Measurements from ENCODE around the gene SLC38A3.

SLC38A3 gene

GRCh38 chr3:50169858-50170257, 35.2 kb upstream of the SLC38A3 start:
- Histone ChIP-seq H3K9me3 (ENCODE audit: insufficient read depth, low read depth, low read length) (no peaks in the 10 kb centered on the region), H3K9ac (ENCODE audit: low read depth, low read length) (no peak overlapping the region), H3K36me3 (ENCODE audit: insufficient read depth, low read depth, low read length) (peaks cover 14% of the 10 kb centered on the region; the same call in 1 of the 2 replicates), H3K4me3 (ENCODE audit: low read length) (no peak overlapping the region), H3K4me1 (ENCODE audit: insufficient read depth, low read length) (peaks cover 22% of the 10 kb centered on the region), H3K27ac (ENCODE audit: low read length) (no peak overlapping the region), H3K27me3 (ENCODE audit: insufficient read depth, low read length) (no peaks in the 10 kb centered on the region)

- no peak overlapping the region for H3K4me3 ChIP-seq (ENCODE audit: low read length)
- no peaks in the 10 kb centered on the region for H3K9me3 ChIP-seq (ENCODE audit: insufficient read depth, low read depth, low read length)
- peaks cover 20% of the 10 kb centered on the region; the same call in 1 of the 2 replicates for H3K36me3 ChIP-seq (ENCODE audit: insufficient read depth, low read depth, low read length)
- H3K27ac ChIP-seq (ENCODE audit: low read length): no peak overlapping the region
- H3K4me1 ChIP-seq (ENCODE audit: insufficient read depth, low read length): peaks cover 13% of the 10 kb centered on the region
- H3K27me3 ChIP-seq (ENCODE audit: insufficient read depth, low read length): no peaks in the 10 kb centered on the region
- H3K9ac ChIP-seq (ENCODE audit: low read depth, low read length): no peak overlapping the region
Measured at GRCh38 chr3:50170689-50171088, 34.4 kb upstream of the SLC38A3 start.

GRCh38 chr3:50171540-50172301, 33.4 kb upstream of the SLC38A3 start:
- Histone ChIP-seq H3K36me3 (ENCODE audit: insufficient read depth, low read depth, low read length) (peaks cover 31% of the 10 kb centered on the region), H3K27me3 (ENCODE audit: insufficient read depth, low read length) (no peaks in the 10 kb centered on the region), H3K4me3 (ENCODE audit: low read length) (no peak overlapping the region), H3K9me3 (ENCODE audit: insufficient read depth, low read depth, low read length) (no peaks in the 10 kb centered on the region), H3K27ac (ENCODE audit: low read length) (no peak overlapping the region), H3K4me1 (ENCODE audit: insufficient read depth, low read length) (peaks cover 5% of the 10 kb centered on the region), H3K9ac (ENCODE audit: low read depth, low read length) (no peak overlapping the region)

DNA sequence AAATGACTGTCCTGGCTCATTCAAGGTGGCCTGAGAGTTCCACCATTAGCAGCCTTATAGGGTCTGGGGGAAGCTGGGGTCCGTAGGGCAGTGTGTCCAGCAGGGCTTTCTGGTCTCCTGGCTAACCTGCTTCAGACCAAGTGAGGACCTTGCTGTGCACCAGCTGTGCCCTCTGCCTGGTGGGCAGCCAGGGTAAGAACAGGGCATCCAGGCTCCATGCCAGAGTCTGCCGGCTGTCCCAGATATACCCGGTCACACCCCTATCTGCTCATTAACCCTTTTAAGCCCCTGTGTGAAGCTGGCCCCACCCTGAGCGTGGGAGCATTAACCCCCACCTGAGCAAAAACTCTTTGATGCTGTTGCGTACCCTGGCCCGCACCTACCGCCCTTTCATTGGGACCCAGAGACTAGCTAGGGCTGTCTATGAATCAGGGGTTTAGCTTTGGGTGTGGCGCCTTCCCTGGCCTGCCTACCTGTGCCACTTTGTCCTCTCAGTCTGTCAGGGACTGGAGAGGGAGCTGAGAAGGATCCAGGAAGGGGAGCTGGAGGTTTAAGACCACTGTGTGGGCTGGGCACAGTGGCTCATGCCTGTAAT, 32.3 kb upstream of the SLC38A3 start:
- Histone ChIP-seq H3K27me3 (ENCODE audit: insufficient read depth, low read length) (no peaks in the 10 kb centered on the region), H3K27ac (ENCODE audit: low read length) (no peak overlapping the region)

GRCh38 chr3:50173685-50174516, 31.2 kb upstream of the SLC38A3 start:
- Histone ChIP-seq H3K36me3 (ENCODE audit: insufficient read depth, low read depth, low read length) (peaks cover 38% of the 10 kb centered on the region), H3K4me3 (ENCODE audit: low read length) (no peak overlapping the region), H3K27ac (ENCODE audit: low read length) (no peak overlapping the region)

More for the DNA sequence above, 32.3 kb upstream of the SLC38A3 start:
- peaks cover 38% of the 10 kb centered on the region for H3K36me3 ChIP-seq (ENCODE audit: insufficient read depth, low read depth, low read length)
- H3K4me3 ChIP-seq (ENCODE audit: low read length): no peak overlapping the region
- H3K9ac ChIP-seq (ENCODE audit: low read depth, low read length): no peak overlapping the region
- H3K9me3 ChIP-seq (ENCODE audit: insufficient read depth, low read depth, low read length): no peaks in the 10 kb centered on the region
- no peaks in the 10 kb centered on the region for H3K4me1 ChIP-seq (ENCODE audit: insufficient read depth, low read length)

DNA sequence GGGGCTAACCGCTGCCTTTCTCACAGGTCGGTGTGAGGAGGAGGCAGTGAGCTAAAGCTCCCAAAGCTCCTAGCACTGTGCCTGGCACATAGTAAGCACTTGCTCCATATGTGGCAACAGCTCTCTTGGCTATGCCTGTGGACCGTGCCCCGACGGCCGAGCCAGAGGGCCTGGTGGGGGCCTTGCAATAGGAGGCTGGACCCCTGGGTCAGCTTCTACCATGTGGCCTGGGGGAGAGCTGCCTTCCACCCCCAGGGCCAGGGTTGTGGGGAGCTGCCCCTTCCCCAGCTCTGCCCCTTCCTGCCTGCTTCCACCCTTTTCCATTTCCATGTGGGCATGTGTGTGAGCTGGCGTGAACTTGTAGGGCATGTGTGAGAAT, 30.6 kb upstream of the SLC38A3 start:
- H3K4me1 ChIP-seq (ENCODE audit: insufficient read depth, low read length): no peaks in the 10 kb centered on the region
- H3K4me3 ChIP-seq (ENCODE audit: low read length): no peak overlapping the region
- no peaks in the 10 kb centered on the region for H3K9me3 ChIP-seq (ENCODE audit: insufficient read depth, low read depth, low read length)
- H3K27ac ChIP-seq (ENCODE audit: low read length): no peak overlapping the region
- no peak overlapping the region for H3K9ac ChIP-seq (ENCODE audit: low read depth, low read length)
- no peaks in the 10 kb centered on the region for H3K27me3 ChIP-seq (ENCODE audit: insufficient read depth, low read length)
- H3K36me3 ChIP-seq (ENCODE audit: insufficient read depth, low read depth, low read length): peaks cover 38% of the 10 kb centered on the region

More at GRCh38 chr3:50173685-50174516, 31.2 kb upstream of the SLC38A3 start:
- Histone ChIP-seq H3K4me1 (ENCODE audit: insufficient read depth, low read length) (no peaks in the 10 kb centered on the region), H3K9me3 (ENCODE audit: insufficient read depth, low read depth, low read length) (no peaks in the 10 kb centered on the region), H3K9ac (ENCODE audit: low read depth, low read length) (no peak overlapping the region), H3K27me3 (ENCODE audit: insufficient read depth, low read length) (no peaks in the 10 kb centered on the region)

GRCh38 chr3:50174947-50175524, 30.0 kb upstream of the SLC38A3 start:
- no peak overlapping the region for H3K27ac ChIP-seq (ENCODE audit: low read length)

GRCh38 chr3:50177346-50177745, 27.7 kb upstream of the SLC38A3 start:
- no peaks in the 10 kb centered on the region for H3K4me1 ChIP-seq (ENCODE audit: insufficient read depth, low read length)
- no peak overlapping the region for H3K9ac ChIP-seq (ENCODE audit: low read depth, low read length)
- peaks cover 38% of the 10 kb centered on the region for H3K36me3 ChIP-seq (ENCODE audit: insufficient read depth, low read depth, low read length)
- H3K9me3 ChIP-seq (ENCODE audit: insufficient read depth, low read depth, low read length): no peaks in the 10 kb centered on the region
- no peaks in the 10 kb centered on the region for H3K27me3 ChIP-seq (ENCODE audit: insufficient read depth, low read length)
- H3K4me3 ChIP-seq (ENCODE audit: low read length): no peak overlapping the region
- no peak overlapping the region for H3K27ac ChIP-seq (ENCODE audit: low read length)

More at GRCh38 chr3:50174947-50175524, 30.0 kb upstream of the SLC38A3 start:
- no peaks in the 10 kb centered on the region for H3K27me3 ChIP-seq (ENCODE audit: insufficient read depth, low read length)
- no peak overlapping the region for H3K9ac ChIP-seq (ENCODE audit: low read depth, low read length)
- no peaks in the 10 kb centered on the region for H3K9me3 ChIP-seq (ENCODE audit: insufficient read depth, low read depth, low read length)
- peaks cover 38% of the 10 kb centered on the region for H3K36me3 ChIP-seq (ENCODE audit: insufficient read depth, low read depth, low read length)
- H3K4me1 ChIP-seq (ENCODE audit: insufficient read depth, low read length): no peaks in the 10 kb centered on the region
- H3K4me3 ChIP-seq (ENCODE audit: low read length): no peak overlapping the region

DNA sequence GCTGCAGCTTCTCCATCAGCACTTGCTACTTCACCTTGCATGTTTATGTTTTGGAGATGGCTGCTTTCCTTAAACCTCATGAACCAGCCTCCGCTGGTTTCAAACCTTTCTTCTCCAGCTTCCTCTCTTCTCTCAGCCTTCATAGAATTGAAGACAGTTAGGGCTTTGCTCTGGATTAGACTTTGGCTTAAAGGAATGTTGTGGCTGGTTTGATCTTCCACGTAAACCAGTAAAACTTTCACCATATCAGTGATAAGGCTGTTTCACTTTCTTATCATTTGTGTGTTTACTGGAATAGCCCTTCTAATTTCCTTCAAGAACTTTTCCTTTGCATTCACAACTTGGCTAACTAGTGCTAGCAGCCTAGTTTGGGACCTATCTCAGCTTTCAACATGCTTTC, 25.4 kb upstream of the SLC38A3 start:
- H3K4me3 ChIP-seq (ENCODE audit: low read length): no peak overlapping the region
- H3K9me3 ChIP-seq (ENCODE audit: insufficient read depth, low read depth, low read length): no peaks in the 10 kb centered on the region
- H3K27ac ChIP-seq (ENCODE audit: low read length): no peak overlapping the region
- H3K4me1 ChIP-seq (ENCODE audit: insufficient read depth, low read length): no peaks in the 10 kb centered on the region
- H3K9ac ChIP-seq (ENCODE audit: low read depth, low read length): no peak overlapping the region
- no peaks in the 10 kb centered on the region for H3K27me3 ChIP-seq (ENCODE audit: insufficient read depth, low read length)
- peaks cover 35% of the 10 kb centered on the region for H3K36me3 ChIP-seq (ENCODE audit: insufficient read depth, low read depth, low read length)

DNA sequence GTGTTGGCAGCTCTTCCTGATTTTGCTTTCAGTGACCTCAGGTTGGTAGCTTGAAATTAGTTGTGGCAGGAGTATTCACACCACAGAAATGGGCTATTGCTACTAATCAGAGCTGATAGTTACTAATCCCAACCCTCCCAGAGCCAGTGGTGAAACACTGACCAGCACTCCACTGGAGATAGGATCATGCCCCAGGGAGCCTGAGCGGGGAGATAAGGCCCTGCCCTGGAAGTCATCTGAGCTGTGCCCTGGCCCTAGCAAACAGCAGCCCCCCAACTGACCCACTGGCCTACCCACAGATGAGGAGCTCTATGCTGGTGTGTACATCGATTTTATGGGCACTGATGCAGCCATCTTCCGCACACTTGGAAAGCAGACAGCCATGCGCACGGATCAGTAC, 23.1 kb upstream of the SLC38A3 start:
- H3K4me3 ChIP-seq (ENCODE audit: low read length): no peak overlapping the region
- no peaks in the 10 kb centered on the region for H3K27me3 ChIP-seq (ENCODE audit: insufficient read depth, low read length)
- no peak overlapping the region for H3K9ac ChIP-seq (ENCODE audit: low read depth, low read length)

DNA sequence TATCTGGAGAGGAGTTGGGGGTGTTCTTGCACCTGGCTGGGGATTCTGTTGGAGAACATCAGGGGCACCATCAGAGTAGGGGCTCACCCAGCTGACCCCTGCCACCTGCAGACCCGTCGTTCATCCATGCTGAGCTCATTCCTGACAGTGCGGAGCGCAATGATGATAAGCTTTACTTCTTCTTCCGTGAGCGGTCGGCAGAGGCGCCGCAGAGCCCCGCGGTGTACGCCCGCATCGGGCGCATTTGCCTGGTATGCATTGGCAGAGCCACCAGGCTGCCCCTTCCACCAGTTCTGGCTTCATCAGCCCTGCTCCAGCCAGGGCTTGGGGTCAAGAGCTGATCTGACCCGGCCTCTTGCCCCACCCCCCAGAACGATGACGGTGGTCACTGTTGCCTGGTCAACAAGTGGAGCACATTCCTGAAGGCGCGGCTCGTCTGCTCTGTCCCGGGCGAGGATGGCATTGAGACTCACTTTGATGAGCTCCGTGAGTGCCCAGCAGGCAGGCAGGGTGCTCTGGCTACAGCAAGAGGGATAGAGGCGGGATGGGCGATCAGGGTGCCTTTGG, 22.5 kb upstream of the SLC38A3 start:
- no peaks in the 10 kb centered on the region for H3K27me3 ChIP-seq (ENCODE audit: insufficient read depth, low read length)
- H3K9me3 ChIP-seq (ENCODE audit: insufficient read depth, low read depth, low read length): no peaks in the 10 kb centered on the region
- H3K36me3 ChIP-seq (ENCODE audit: insufficient read depth, low read depth, low read length): peaks cover 23% of the 10 kb centered on the region
- no peaks in the 10 kb centered on the region for H3K4me1 ChIP-seq (ENCODE audit: insufficient read depth, low read length)
- no peak overlapping the region for H3K9ac ChIP-seq (ENCODE audit: low read depth, low read length)
- H3K4me3 ChIP-seq (ENCODE audit: low read length): no peak overlapping the region
- no peak overlapping the region for H3K27ac ChIP-seq (ENCODE audit: low read length)

More for the DNA sequence above, 23.1 kb upstream of the SLC38A3 start:
- peaks cover 27% of the 10 kb centered on the region for H3K36me3 ChIP-seq (ENCODE audit: insufficient read depth, low read depth, low read length)
- no peaks in the 10 kb centered on the region for H3K4me1 ChIP-seq (ENCODE audit: insufficient read depth, low read length)
- no peaks in the 10 kb centered on the region for H3K9me3 ChIP-seq (ENCODE audit: insufficient read depth, low read depth, low read length)
- no peak overlapping the region for H3K27ac ChIP-seq (ENCODE audit: low read length)
